ENCODE measurements around the gene TMPO. TPM values are rescaled to one million over a fixed set of nuclear protein-coding genes. Genes with fewer than 3 reads are reported as not detected.

Gene TMPO
- total and polyA plus RNA-seq, 4 donors, result 10.9 to 175 (median 43.9) TPM

DNA sequence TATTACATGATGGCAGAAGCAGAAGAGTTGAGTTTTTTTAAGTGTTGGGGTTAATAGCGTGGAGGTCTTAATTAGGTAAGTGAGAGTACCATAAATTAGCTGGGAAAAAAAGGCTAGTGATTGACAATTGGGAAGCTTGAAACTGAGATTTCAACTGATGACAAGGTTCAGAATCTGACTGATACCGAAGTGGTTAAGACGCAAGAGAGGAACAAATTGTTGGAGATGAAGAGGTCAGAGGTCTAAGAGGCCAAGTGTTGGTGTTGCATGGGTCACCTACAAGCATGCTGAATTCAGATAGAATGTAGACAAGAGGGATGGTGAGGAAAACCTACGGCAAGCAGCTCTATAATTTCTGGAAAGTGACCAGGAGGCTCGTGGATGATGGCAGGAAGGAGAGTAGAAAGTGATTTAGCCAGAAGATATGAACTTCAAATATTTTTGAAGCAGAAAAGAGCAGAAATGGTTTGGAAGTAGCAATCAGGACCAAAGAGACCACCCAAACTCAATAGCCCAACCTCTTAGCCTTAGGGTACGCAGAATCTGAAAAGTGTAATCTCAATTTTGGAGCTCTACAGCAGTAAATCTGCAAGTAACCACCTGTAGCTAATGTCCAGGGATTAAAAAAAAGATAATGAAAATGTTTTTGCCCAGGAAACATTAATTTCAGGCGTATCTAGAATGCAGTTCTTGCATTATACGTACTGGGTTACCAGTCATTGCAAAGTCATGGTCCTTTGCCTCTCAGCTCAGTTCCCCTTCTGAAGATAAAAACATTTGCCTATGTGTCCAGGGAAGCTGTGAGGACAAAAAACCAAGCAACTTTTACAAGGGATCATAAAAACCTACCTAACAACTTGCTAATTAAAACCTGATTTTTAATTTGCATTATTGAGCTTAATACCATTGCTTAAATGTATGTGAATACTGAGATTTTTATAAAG is 1.7 kb upstream of the TMPO start:
- 78% methylated on average over 8 of the region's 8 CpGs for WGBS

DNA sequence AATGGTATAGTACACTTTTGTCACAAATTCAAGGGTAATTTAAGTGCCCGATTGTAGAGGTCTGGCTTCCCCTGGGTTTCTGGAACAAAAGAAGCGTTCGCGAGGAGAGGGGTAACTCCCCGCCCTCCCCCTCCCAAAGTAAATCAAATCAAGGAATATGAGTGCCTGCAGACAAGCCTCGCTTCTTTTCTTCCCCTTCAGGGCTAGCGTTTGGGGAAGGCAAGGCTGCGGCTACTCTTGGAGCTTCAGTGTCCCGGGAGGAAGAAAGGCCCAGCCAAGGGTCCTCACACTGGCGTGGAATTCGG is 456 bp upstream of the TMPO start:
- no peak for TF ChIP-seq TAF1 (conservative IDR thresholded peaks at IDR 0.05)
- TF ChIP-seq EGR1 (IDR thresholded peaks at IDR 0.05; ENCODE audit: low read depth in 2 of 2), result no peak
- no peak for TF ChIP-seq HNF4G (IDR thresholded peaks at IDR 0.05)
- TF ChIP-seq, protein P1, sequence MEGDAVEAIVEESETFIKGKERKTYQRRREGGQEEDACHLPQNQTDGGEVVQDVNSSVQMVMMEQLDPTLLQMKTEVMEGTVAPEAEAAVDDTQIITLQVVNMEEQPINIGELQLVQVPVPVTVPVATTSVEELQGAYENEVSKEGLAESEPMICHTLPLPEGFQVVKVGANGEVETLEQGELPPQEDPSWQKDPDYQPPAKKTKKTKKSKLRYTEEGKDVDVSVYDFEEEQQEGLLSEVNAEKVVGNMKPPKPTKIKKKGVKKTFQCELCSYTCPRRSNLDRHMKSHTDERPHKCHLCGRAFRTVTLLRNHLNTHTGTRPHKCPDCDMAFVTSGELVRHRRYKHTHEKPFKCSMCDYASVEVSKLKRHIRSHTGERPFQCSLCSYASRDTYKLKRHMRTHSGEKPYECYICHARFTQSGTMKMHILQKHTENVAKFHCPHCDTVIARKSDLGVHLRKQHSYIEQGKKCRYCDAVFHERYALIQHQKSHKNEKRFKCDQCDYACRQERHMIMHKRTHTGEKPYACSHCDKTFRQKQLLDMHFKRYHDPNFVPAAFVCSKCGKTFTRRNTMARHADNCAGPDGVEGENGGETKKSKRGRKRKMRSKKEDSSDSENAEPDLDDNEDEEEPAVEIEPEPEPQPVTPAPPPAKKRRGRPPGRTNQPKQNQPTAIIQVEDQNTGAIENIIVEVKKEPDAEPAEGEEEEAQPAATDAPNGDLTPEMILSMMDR (IDR thresholded peaks at IDR 0.05; ENCODE audit: low read depth, low read length, missing input control), result no peak
- TF ChIP-seq, protein P2, sequence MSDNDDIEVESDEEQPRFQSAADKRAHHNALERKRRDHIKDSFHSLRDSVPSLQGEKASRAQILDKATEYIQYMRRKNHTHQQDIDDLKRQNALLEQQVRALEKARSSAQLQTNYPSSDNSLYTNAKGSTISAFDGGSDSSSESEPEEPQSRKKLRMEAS (IDR thresholded peaks at IDR 0.05), result no peak
- no peak for TF ChIP-seq SP1 (IDR thresholded peaks at IDR 0.05)
- no peak for TF ChIP-seq FOXA1 (IDR thresholded peaks at IDR 0.05)
- TF ChIP-seq, protein P3, sequence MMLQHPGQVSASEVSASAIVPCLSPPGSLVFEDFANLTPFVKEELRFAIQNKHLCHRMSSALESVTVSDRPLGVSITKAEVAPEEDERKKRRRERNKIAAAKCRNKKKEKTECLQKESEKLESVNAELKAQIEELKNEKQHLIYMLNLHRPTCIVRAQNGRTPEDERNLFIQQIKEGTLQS (IDR thresholded peaks at IDR 0.05), result no peak
- TF ChIP-seq NR2F2 (IDR thresholded peaks at IDR 0.05), result no peak
- no peak for TF ChIP-seq RXRA (IDR thresholded peaks at IDR 0.05)
- H3K27ac ChIP-seq (ENCODE audit: low read depth in 1 of 2, low read length in 2 of 2), result peak overlapping the region; percentile 91 to 93
- H3K4me3 ChIP-seq (ENCODE audit: low read depth in 1 of 3, low read length in 3 of 3), result peak overlapping the region; percentile 75 to 99 (median 86)
- under 1% methylated on average over 11 of the region's 11 CpGs for WGBS
- H3K36me3 ChIP-seq (ENCODE audit: control insufficient read depth in 4 of 4, insufficient read depth in 3 of 4, low read depth in 1 of 4, low read length in 3 of 4), result no peaks in the 10 kb centered on the region
- peak overlapping the region; percentile 89 to 94 for H3K9ac ChIP-seq (ENCODE audit: low read depth in 1 of 2, low read length in 2 of 2)
- DNase-seq (ENCODE audit: low spot score), result no peak
- H3K27me3 ChIP-seq (ENCODE audit: control insufficient read depth in 4 of 4, insufficient read depth in 4 of 4, low read length in 3 of 4), result no peaks in the 10 kb centered on the region
- H3K4me1 ChIP-seq (ENCODE audit: control insufficient read depth in 4 of 4, insufficient read depth in 4 of 4, low read length in 3 of 4), result peaks cover 6 to 24% (median 11%) of the 10 kb centered on the region in 4 donors
- no peaks in the 10 kb centered on the region for H3K9me3 ChIP-seq (ENCODE audit: control insufficient read depth in 4 of 4, low read length in 3 of 4)

More for the DNA sequence above, 1.7 kb upstream of the TMPO start:
- Histone ChIP-seq H3K4me1 (ENCODE audit: control insufficient read depth in 4 of 4, insufficient read depth in 4 of 4, low read length in 3 of 4) (peaks cover 8 to 23% (median 11%) of the 10 kb centered on the region in 4 donors), H3K9me3 (ENCODE audit: control insufficient read depth in 4 of 4, low read length in 3 of 4) (no peaks in the 10 kb centered on the region), H3K27me3 (ENCODE audit: control insufficient read depth in 4 of 4, insufficient read depth in 4 of 4, low read length in 3 of 4) (no peaks in the 10 kb centered on the region), H3K27ac (ENCODE audit: low read depth in 1 of 2, low read length in 2 of 2) (no peak overlapping the region), H3K4me3 (ENCODE audit: low read depth in 1 of 3, low read length in 3 of 3) (peak overlapping the region in 1 of 3 donors; percentile 75), H3K36me3 (ENCODE audit: control insufficient read depth in 4 of 4, insufficient read depth in 3 of 4, low read depth in 1 of 4, low read length in 3 of 4) (no peaks in the 10 kb centered on the region), H3K9ac (ENCODE audit: low read depth in 1 of 2, low read length in 2 of 2) (peak overlapping the region; percentile 89 to 94)
- no peak for DNase-seq (ENCODE audit: low spot score)
- TF ChIP-seq HNF4G (IDR thresholded peaks at IDR 0.05) (no peak), TAF1 (conservative IDR thresholded peaks at IDR 0.05) (no peak), FOXA2 (IDR thresholded peaks at IDR 0.05) (no peak), FOXA1 (IDR thresholded peaks at IDR 0.05) (no peak), JUND (IDR thresholded peaks at IDR 0.05) (no peak), HNF4A (conservative IDR thresholded peaks at IDR 0.05) (no peak), YY1 (IDR thresholded peaks at IDR 0.05) (no peak), GABPA (IDR thresholded peaks at IDR 0.05 in 1 of 2, conservative IDR thresholded peaks at IDR 0.05 in 1 of 2) (no peak), RAD21 (IDR thresholded peaks at IDR 0.05) (no peak)
- TF ChIP-seq, protein P4, sequence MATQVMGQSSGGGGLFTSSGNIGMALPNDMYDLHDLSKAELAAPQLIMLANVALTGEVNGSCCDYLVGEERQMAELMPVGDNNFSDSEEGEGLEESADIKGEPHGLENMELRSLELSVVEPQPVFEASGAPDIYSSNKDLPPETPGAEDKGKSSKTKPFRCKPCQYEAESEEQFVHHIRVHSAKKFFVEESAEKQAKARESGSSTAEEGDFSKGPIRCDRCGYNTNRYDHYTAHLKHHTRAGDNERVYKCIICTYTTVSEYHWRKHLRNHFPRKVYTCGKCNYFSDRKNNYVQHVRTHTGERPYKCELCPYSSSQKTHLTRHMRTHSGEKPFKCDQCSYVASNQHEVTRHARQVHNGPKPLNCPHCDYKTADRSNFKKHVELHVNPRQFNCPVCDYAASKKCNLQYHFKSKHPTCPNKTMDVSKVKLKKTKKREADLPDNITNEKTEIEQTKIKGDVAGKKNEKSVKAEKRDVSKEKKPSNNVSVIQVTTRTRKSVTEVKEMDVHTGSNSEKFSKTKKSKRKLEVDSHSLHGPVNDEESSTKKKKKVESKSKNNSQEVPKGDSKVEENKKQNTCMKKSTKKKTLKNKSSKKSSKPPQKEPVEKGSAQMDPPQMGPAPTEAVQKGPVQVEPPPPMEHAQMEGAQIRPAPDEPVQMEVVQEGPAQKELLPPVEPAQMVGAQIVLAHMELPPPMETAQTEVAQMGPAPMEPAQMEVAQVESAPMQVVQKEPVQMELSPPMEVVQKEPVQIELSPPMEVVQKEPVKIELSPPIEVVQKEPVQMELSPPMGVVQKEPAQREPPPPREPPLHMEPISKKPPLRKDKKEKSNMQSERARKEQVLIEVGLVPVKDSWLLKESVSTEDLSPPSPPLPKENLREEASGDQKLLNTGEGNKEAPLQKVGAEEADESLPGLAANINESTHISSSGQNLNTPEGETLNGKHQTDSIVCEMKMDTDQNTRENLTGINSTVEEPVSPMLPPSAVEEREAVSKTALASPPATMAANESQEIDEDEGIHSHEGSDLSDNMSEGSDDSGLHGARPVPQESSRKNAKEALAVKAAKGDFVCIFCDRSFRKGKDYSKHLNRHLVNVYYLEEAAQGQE (IDR thresholded peaks at IDR 0.05), result no peak
- TF ChIP-seq, protein P5, sequence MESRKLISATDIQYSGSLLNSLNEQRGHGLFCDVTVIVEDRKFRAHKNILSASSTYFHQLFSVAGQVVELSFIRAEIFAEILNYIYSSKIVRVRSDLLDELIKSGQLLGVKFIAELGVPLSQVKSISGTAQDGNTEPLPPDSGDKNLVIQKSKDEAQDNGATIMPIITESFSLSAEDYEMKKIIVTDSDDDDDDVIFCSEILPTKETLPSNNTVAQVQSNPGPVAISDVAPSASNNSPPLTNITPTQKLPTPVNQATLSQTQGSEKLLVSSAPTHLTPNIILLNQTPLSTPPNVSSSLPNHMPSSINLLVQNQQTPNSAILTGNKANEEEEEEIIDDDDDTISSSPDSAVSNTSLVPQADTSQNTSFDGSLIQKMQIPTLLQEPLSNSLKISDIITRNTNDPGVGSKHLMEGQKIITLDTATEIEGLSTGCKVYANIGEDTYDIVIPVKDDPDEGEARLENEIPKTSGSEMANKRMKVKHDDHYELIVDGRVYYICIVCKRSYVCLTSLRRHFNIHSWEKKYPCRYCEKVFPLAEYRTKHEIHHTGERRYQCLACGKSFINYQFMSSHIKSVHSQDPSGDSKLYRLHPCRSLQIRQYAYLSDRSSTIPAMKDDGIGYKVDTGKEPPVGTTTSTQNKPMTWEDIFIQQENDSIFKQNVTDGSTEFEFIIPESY (IDR thresholded peaks at IDR 0.05), result no peak
- TF ChIP-seq, protein P3 (IDR thresholded peaks at IDR 0.05), result no peak
